ENCODE data around the gene COQ8A.
A peak's percentile ranks its signal among the peaks of the same experiment; 100 is the strongest.

The COQ8A gene

DNA sequence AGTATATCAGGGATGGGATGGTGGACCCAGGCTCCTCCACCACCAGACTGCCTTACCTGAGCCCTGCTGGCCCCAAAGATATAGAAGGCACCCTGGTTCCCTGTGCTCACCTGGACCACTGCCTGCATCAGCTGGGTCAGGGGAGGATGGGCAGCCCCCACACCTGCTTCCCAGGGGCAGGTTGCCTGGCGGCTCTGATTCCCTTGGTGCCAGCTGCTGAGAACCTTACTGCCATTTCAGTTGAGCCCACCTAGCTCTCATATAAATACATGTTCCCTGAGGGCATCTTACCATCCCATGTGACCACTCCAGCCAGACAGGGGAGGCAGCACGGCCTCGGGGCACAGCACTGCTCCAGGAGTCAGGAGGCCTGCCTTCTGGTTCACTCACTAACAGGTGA, 45.3 kb upstream of the COQ8A start:
- TF ChIP-seq, protein P1, sequence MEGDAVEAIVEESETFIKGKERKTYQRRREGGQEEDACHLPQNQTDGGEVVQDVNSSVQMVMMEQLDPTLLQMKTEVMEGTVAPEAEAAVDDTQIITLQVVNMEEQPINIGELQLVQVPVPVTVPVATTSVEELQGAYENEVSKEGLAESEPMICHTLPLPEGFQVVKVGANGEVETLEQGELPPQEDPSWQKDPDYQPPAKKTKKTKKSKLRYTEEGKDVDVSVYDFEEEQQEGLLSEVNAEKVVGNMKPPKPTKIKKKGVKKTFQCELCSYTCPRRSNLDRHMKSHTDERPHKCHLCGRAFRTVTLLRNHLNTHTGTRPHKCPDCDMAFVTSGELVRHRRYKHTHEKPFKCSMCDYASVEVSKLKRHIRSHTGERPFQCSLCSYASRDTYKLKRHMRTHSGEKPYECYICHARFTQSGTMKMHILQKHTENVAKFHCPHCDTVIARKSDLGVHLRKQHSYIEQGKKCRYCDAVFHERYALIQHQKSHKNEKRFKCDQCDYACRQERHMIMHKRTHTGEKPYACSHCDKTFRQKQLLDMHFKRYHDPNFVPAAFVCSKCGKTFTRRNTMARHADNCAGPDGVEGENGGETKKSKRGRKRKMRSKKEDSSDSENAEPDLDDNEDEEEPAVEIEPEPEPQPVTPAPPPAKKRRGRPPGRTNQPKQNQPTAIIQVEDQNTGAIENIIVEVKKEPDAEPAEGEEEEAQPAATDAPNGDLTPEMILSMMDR (IDR thresholded peaks at IDR 0.05; ENCODE audit: low read depth, low read length), result no peak
- no peak for DNase-seq (ENCODE audit: extremely low read depth, low read depth)

GRCh38 chr1:226895644-226896043, 44.5 kb upstream of the COQ8A start:
- no peak for DNase-seq (ENCODE audit: extremely low read depth, low read depth)
- TF ChIP-seq, protein P1 (IDR thresholded peaks at IDR 0.05; ENCODE audit: low read depth, low read length), result no peak

DNA sequence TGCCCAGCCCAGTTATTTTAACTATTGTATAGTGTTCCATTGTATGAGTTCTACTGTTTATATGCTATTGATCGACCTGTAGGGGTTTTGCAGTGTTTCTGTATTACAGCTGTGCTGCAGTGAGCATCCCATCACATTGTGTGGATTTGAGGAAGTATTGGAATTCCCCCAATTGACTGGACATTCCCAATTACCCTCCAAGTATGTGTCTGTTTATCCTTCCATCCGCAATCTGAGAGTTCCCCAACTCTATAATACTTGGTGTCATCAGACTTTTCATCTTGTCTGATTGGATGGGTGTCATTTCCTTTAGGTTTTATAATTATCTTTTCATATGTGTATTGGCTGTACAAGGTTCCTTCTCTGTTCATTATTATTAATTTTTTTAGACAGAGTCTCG, 41.8 kb upstream of the COQ8A start:
- DNase-seq (ENCODE audit: extremely low read depth, low read depth), result no peak
- TF ChIP-seq, protein P1 (IDR thresholded peaks at IDR 0.05; ENCODE audit: low read depth, low read length), result no peak

GRCh38 chr1:226901421-226901820, 38.7 kb upstream of the COQ8A start:
- TF ChIP-seq, protein P1 (IDR thresholded peaks at IDR 0.05; ENCODE audit: low read depth, low read length), result no peak
- no peak for DNase-seq (ENCODE audit: extremely low read depth, low read depth)

- no peak for DNase-seq (ENCODE audit: extremely low read depth, low read depth)
- TF ChIP-seq, protein P1 (IDR thresholded peaks at IDR 0.05; ENCODE audit: low read depth, low read length), result no peak
Measured at GRCh38 chr1:226902601-226903000, 37.5 kb upstream of the COQ8A start.

DNA sequence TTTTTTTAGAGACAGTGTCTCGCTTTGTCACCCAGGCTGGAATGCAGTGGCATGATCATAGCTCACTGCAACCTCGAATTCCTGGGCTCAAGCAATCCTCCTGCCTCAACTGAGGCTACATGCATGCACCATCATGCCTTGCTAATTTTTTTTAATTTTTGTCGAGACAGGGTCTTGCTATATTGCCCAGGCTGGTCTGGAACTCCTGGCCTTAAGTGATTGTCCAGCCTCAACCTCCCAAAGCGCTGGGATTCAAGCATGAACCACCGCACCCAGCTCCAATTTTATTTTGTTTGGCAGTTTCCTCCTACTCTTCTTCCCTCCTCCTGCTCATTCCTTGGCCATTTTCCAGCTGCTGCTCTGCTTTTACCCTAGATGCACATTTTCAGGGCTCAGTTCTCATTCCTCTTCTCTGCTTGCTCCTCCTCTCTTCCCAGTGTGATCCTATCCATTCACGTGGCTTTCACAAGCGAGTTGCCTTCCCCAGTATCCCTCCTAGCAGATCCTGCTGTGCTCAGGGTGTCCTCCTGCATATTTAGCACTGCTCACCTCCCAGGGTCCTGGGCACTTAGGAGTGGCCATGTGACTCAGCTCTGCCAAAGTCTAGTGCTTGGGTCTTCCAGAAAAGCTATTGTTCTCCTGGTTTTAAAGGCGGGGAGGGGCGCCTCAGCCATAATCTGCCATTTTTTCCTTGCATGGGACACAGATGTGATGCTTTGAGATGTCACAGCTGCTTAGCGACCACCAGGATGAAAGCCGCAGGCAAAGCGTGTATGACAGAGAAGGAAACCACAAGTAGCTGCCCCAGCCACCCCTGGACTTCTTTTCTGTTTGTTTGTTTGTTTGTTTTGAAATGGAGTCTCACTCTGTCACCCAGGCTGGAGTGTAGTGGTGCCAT, 36.0 kb upstream of the COQ8A start:
- peak; percentile 39 for DNase-seq (ENCODE audit: extremely low read depth, low read depth)
- TF ChIP-seq, protein P1 (IDR thresholded peaks at IDR 0.05; ENCODE audit: low read depth, low read length), result no peak

- TF ChIP-seq, protein P1 (IDR thresholded peaks at IDR 0.05; ENCODE audit: low read depth, low read length), result no peak
- DNase-seq (ENCODE audit: extremely low read depth, low read depth), result no peak
Measured at GRCh38 chr1:226904772-226905171, 35.3 kb upstream of the COQ8A start.
